ENCODE measurements around the gene CADPS. TPM values are rescaled to one million over a fixed set of nuclear protein-coding genes. Genes with fewer than 3 reads are reported as not detected.

The CADPS gene
- 0.14 TPM in 1 of 2 replicates, not detected in the other for total RNA-seq

DNA sequence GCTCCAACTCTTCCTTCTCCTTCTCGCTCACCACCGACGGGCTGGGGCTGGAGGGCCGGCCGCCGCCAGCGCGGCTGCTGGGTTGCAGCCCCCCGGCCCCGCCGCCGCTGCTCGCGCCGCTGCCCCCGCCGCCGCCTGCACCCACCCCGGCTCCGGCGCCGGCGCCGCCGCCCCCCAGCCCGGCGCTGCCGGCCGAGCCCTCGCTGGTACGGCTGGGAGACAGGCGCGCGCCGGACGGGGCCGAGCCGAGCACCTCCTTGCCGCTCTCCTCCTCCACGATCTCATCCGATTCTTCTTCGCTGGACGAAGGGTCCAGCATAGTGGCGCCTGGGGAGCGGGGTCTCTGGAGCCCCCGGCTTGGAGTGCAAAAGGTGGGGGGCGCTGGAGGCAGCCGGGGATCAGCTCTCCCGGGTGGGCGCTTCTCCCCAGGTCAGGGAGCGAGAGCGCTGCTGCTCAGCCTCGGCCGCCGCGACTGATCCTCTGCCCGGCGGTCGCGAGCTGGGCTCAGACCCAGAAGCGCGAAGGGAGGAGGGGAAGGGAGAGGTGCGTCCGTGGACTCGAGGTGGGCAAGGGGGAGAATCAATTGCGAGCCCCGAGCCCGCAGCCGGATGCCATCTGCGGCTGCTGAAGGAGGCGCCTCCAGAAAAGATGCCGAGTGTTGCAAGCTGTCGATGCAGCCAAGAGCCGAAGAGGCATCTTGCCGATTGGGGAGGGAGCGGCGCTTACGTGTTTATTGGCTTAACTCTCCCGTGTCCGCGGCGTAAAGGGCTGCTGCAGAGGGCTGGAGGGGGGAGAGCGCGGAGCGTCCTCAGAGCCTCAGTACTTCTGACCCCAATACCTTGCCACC lies at the start of gene CADPS:
Gene CADPS, minus strand, starts transcription at position 706 of the 847 bp plus-strand sequence. Its CDS starts 387 bp downstream, at position 319.

DNA sequence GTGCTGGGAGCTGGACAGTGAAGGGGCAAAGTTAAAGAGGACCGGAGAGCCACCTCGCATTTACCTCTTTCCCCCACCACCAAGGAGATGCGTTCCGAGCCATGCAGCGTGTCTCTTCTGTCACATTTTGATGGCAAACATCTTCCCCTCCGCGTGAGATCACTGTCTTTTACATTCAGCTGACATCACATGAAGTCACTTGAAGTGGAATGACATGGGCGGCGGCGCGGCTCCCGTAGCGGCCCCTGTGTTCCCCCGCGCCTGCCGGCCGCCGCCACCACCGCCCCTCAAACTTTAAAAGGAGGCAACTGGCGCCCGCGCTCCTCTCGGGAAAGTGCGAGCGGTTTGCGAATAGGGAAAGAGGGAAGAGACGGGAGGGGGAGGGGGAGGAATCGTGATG lies 502.0 kb downstream of the CADPS start, which contains the start of gene FEZF2:
Gene FEZF2, minus strand, starts transcription at position 336 of the 400 bp plus-strand sequence. CDS start 682 bp downstream, outside the sequence.

Measured in nasal cavity respiratory epithelium epithelial cell of viscerocranial mucosa (primary cell).